HG02840 (cell line): ENCODE results near the gene PATE2.

Experiments used
- ATAC-seq: cut with Tn5 transposase; IDR thresholded peaks from one replicate; pipeline ENCODE4 v1.9.1; 2021; ENCODE audit warnings: mild to moderate bottlenecking, moderate library complexity, moderate number of reproducible peaks; ENCODE audit not compliant: unreplicated experiment, low FRiP score

Gene PATE2

GRCh38 chr11:125778728-125779127, at the start of gene PATE2:
TSS of gene PATE2 (minus strand) at chr11:125778828. CDS start at chr11:125778773, 55 bp downstream.
- ATAC-seq = no peak

- no peak for ATAC-seq
These were observed 29.3 kb upstream of the PATE2 start for GRCh38 chr11:125807909-125808308.

- ATAC-seq = no peak
These were observed 23.8 kb upstream of the PATE2 start for GRCh38 chr11:125802387-125802786.

- no peak for ATAC-seq
These were observed 21.2 kb upstream of the PATE2 start for GRCh38 chr11:125799808-125800207.

GRCh38 chr11:125797641-125798040, 19.0 kb upstream of the PATE2 start:
- ATAC-seq = no peak

GRCh38 chr11:125790825-125791224, 12.2 kb upstream of the PATE2 start:
- ATAC-seq = no peak

GRCh38 chr11:125787827-125788226, 9.2 kb upstream of the PATE2 start, which contains the start of gene PATE3:
TSS of gene PATE3 (plus strand) at chr11:125788127. CDS start at chr11:125788152, 25 bp downstream.
- ATAC-seq = no peak

- no peak for ATAC-seq
These were observed 6.0 kb upstream of the PATE2 start for GRCh38 chr11:125784678-125785077.

GRCh38 chr11:125777309-125777708, 1.3 kb downstream of the PATE2 start:
- ATAC-seq = no peak

GRCh38 chr11:125773516-125773915, 5.1 kb downstream of the PATE2 start:
- no peak for ATAC-seq

GRCh38 chr11:125772834-125773505, 5.7 kb downstream of the PATE2 start:
- no peak for ATAC-seq

GRCh38 chr11:125770583-125770982, 8.0 kb downstream of the PATE2 start:
- no peak for ATAC-seq

GRCh38 chr11:125768336-125769046, 10.1 kb downstream of the PATE2 start:
- no peak for ATAC-seq

- ATAC-seq = no peak
These were observed 12.4 kb downstream of the PATE2 start for GRCh38 chr11:125766251-125766650.

- ATAC-seq = no peak
These were observed 15.1 kb downstream of the PATE2 start for GRCh38 chr11:125763483-125763882.

- no peak for ATAC-seq
These were observed 16.2 kb downstream of the PATE2 start for GRCh38 chr11:125762445-125762844.

GRCh38 chr11:125756050-125756449, 22.6 kb downstream of the PATE2 start:
- no peak for ATAC-seq

GRCh38 chr11:125750629-125751028, 28.0 kb downstream of the PATE2 start:
- ATAC-seq = no peak

GRCh38 chr11:125745979-125746378, 32.6 kb downstream of the PATE2 start, which contains the start of gene PATE1:
TSS of gene PATE1 (plus strand) at chr11:125746279. CDS start at chr11:125746305, 26 bp downstream.
- no peak for ATAC-seq

GRCh38 chr11:125743681-125744080, 34.9 kb downstream of the PATE2 start:
- no peak for ATAC-seq

GRCh38 chr11:125740617-125741016, 38.0 kb downstream of the PATE2 start:
- no peak for ATAC-seq

GRCh38 chr11:125728969-125729368, 49.7 kb downstream of the PATE2 start:
- no peak for ATAC-seq
